Measurements from ENCODE around the gene CCDC30. TPM values are rescaled to one million over a fixed set of nuclear protein-coding genes. Genes with fewer than 3 reads are reported as not detected.

The CCDC30 gene
- total and polyA plus RNA-seq, 10 donors: 0.65 to 11.6 (median 3.7) TPM

DNA sequence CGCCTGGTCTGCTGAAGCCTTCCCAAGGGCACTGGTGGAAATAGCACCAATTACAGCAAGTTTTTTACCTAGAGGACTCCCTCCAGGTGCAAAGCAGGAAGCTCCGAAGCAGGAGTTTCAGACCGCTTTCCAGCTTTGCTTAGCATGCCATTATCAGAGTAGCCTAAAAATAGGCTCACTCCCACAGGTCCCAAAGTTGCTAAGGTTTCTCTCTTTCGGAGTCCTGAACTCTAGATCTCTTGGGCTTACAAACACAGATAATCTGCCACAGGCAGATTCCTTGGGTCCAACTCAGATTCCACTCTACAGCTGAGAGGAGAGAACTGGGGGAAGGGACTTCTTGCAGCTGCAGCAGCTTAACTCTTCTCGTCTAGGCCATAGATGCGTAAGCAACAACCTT, 29.7 kb upstream of the CCDC30 start:
- Histone ChIP-seq H3K27ac (no peak overlapping the region), H3K27me3 (replicated peaks in 1 of 7) (no peaks in the 10 kb centered on the region), H3K4me3 (no peak overlapping the region), H3K9me3 (no peaks in the 10 kb centered on the region), H3K36me3 (no peaks in the 10 kb centered on the region), H3K4me1 (no peaks in the 10 kb centered on the region)
- WGBS, 5 donors: 92 to 95% (median 93%) methylated on average over 6 of the region's 6 CpGs
- TF ChIP-seq POLR2A (IDR thresholded peaks at IDR 0.05): no peak
- TF ChIP-seq POLR2AphosphoS5 (IDR thresholded peaks at IDR 0.05): no peak
- TF ChIP-seq, protein P1, sequence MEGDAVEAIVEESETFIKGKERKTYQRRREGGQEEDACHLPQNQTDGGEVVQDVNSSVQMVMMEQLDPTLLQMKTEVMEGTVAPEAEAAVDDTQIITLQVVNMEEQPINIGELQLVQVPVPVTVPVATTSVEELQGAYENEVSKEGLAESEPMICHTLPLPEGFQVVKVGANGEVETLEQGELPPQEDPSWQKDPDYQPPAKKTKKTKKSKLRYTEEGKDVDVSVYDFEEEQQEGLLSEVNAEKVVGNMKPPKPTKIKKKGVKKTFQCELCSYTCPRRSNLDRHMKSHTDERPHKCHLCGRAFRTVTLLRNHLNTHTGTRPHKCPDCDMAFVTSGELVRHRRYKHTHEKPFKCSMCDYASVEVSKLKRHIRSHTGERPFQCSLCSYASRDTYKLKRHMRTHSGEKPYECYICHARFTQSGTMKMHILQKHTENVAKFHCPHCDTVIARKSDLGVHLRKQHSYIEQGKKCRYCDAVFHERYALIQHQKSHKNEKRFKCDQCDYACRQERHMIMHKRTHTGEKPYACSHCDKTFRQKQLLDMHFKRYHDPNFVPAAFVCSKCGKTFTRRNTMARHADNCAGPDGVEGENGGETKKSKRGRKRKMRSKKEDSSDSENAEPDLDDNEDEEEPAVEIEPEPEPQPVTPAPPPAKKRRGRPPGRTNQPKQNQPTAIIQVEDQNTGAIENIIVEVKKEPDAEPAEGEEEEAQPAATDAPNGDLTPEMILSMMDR (IDR thresholded peaks at IDR 0.05 in 8 of 11, conservative IDR thresholded peaks at IDR 0.05 in 3 of 11): no peak
- DNase-seq: no peak
- intact Hi-C loops (cut with DNase I; ENCODE audit: low total_unique reads): no loop called here

DNA sequence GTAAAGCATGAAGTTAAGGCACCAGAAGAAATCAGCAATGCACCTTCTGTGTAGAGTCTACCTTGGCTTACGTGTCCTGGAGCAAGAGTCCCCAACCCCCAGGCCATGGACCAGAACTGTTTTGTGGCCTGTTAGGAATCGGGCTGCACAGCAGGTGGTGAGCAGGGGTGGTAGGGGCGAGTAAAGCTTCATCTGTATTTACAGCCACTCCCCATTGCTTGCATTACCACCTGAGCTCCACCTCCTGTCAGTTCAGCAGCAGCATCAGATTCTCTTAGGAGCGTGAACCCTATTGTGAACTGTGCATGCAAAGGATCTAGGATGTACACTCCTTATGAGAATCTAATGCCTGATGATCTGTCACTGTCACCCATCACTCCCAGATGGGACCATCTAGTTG, 28.7 kb upstream of the CCDC30 start:
- no peak for DNase-seq
- WGBS, 5 donors: 89 to 93% (median 90%) methylated on average over 4 of the region's 4 CpGs
- H3K4me3 ChIP-seq: no peak overlapping the region
- no peaks in the 10 kb centered on the region for H3K4me1 ChIP-seq
- H3K9me3 ChIP-seq: no peaks in the 10 kb centered on the region
- TF ChIP-seq POLR2A (IDR thresholded peaks at IDR 0.05) (no peak), POLR2AphosphoS5 (IDR thresholded peaks at IDR 0.05) (no peak)
- TF ChIP-seq, protein P1 (IDR thresholded peaks at IDR 0.05 in 8 of 11, conservative IDR thresholded peaks at IDR 0.05 in 3 of 11): no peak
- intact Hi-C loops (cut with DNase I; ENCODE audit: low total_unique reads): no loop called here
- H3K27ac ChIP-seq: no peak overlapping the region
- H3K36me3 ChIP-seq: no peaks in the 10 kb centered on the region
- H3K27me3 ChIP-seq (replicated peaks in 1 of 7): no peaks in the 10 kb centered on the region

DNA sequence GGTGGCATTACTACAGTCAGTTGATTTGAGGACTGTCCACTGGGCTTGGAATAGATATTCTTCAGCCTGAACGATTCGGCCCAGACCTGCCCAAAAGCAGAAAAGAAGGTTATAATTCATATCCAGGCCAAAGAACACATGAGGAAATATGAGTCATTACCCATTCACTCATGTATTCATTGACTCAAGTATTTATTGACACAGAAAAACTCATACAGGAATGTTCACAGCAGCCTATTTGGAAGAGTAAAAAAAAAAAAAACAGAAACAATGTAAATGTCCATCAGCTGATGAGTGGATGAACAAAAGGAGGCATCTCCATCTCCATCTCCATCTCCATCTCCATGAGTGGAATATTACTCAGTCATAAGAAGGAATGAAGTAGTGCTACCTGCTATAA, 23.1 kb upstream of the CCDC30 start:
- H3K27me3 ChIP-seq (replicated peaks in 1 of 7): no peaks in the 10 kb centered on the region
- no peaks in the 10 kb centered on the region for H3K4me1 ChIP-seq
- TF ChIP-seq, protein P1 (IDR thresholded peaks at IDR 0.05 in 8 of 11, conservative IDR thresholded peaks at IDR 0.05 in 3 of 11): no peak
- TF ChIP-seq POLR2AphosphoS5 (IDR thresholded peaks at IDR 0.05): no peak
- no peak for TF ChIP-seq POLR2A (IDR thresholded peaks at IDR 0.05)
- H3K4me3 ChIP-seq: no peak overlapping the region
- no peaks in the 10 kb centered on the region for H3K9me3 ChIP-seq
- intact Hi-C loops (cut with DNase I; ENCODE audit: low total_unique reads): no loop called here
- DNase-seq: no peak
- 65 to 88% (median 85%) methylated on average over 2 of the region's 2 CpGs for WGBS, 5 donors
- no peaks in the 10 kb centered on the region for H3K36me3 ChIP-seq
- no peak overlapping the region for H3K27ac ChIP-seq

DNA sequence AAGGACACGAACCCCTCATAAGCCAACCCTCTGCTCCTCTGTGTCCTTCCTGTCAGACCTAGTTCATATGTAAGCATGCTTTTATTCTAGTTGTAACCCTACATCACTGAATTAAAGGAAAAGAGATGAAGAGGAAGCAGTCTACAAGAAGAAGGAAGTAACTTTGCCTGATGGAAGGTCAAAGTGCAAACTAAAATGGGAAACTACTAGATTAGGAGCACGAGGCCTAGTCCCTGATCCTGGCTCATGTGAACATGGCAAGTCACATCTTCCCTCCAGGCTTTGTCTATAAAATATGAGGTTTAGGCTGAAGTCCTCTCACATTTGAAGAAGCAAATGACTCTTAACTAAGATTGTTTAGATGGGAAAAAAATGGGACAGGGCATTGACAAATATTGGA, 20.4 kb upstream of the CCDC30 start:
- Histone ChIP-seq H3K9me3 (no peaks in the 10 kb centered on the region), H3K4me3 (no peak overlapping the region), H3K27ac (no peak overlapping the region), H3K27me3 (replicated peaks in 1 of 7) (no peaks in the 10 kb centered on the region), H3K4me1 (no peaks in the 10 kb centered on the region), H3K36me3 (no peaks in the 10 kb centered on the region)
- intact Hi-C loops (cut with DNase I; ENCODE audit: low total_unique reads): no loop called here
- WGBS, 5 donors: 27 to 59% (median 36%) methylated on average over 2 of the region's 2 CpGs
- TF ChIP-seq, protein P1 (IDR thresholded peaks at IDR 0.05 in 8 of 11, conservative IDR thresholded peaks at IDR 0.05 in 3 of 11): no peak
- no peak for TF ChIP-seq POLR2A (IDR thresholded peaks at IDR 0.05)
- TF ChIP-seq POLR2AphosphoS5 (IDR thresholded peaks at IDR 0.05): no peak
- no peak for DNase-seq
